Activated naive CD4-positive, alpha-beta T cell treated with anti-CD3 and anti-CD28 coated beads for 36 hours (primary cell): ENCODE data around the gene LIMS1. TPM values are rescaled to one million over a fixed set of nuclear protein-coding genes. Genes with fewer than 3 reads are reported as not detected.

ENCODE experiments used
- CTCF ChIA-PET: fragments of 350-600 bp; sonication (Branson Sonifier 250); formaldehyde crosslinking; loops from one replicate; lab custom pipeline; 2021; ENCODE audit warnings: antibody characterized with exemption; lab: Charles Lee
- DNase-seq: peaks from one replicate; pipeline ENCODE4 v3.0.0-alpha.2; 2020
- H3K27ac Mint-ChIP-seq: one replicate; pipeline ENCODE4 v1.8.0; 2021; ENCODE audit warnings: mild to moderate bottlenecking, mixed read lengths
- H3K27me3 Mint-ChIP-seq: one replicate; pipeline ENCODE4 v1.8.0; 2021; ENCODE audit warnings: low read depth, mixed read lengths
- H3K36me3 Mint-ChIP-seq: one replicate; pipeline ENCODE4 v1.8.0; 2021; ENCODE audit warnings: low read depth, mixed read lengths
- H3K4me1 Mint-ChIP-seq: one replicate; pipeline ENCODE4 v1.8.0; 2021; ENCODE audit warnings: low read depth, mixed read lengths
- H3K4me3 Mint-ChIP-seq: one replicate; pipeline ENCODE4 v1.8.0; 2021; ENCODE audit warnings: mild to moderate bottlenecking, moderate library complexity, mixed read lengths
- H3K9me3 Mint-ChIP-seq: one replicate; pipeline ENCODE4 v1.8.0; 2021; ENCODE audit warnings: mixed read lengths
- intact Hi-C: fragments of 100-400 bp; cut with micrococcal nuclease; formaldehyde crosslinking; loops from one replicate; pipeline ENCODE4 v1.15.1; 2023
- total RNA-seq, 2 experiments: library from RNA; stranded (reverse); gene quantifications; one replicate each; pipeline ENCODE4 v1.2.3, GENCODE V29; 2021

LIMS1 gene
- total RNA-seq, 2 experiments from 2014 or later, result 43.8 to 47.1 TPM

GRCh38 chr2:108575132-108575966 is 41.1 kb downstream of the LIMS1 start:
- H3K36me3 Mint-ChIP-seq, result no peaks in the 10 kb centered on the region
- peaks cover 10% of the 10 kb centered on the region for H3K4me1 Mint-ChIP-seq
- intact Hi-C loops, result no loop called here
- CTCF ChIA-PET, result interaction anchor here (2.4 kb wide), 1 partner anchor 9 kb away, joined by 17 read pairs; no protein-coding TSS in a partner anchor
- DNase-seq, result no peak
- H3K27me3 Mint-ChIP-seq, result no peaks in the 10 kb centered on the region
- no peak overlapping the region for H3K4me3 Mint-ChIP-seq
- no peaks in the 10 kb centered on the region for H3K9me3 Mint-ChIP-seq
- H3K27ac Mint-ChIP-seq, result no peak overlapping the region

- Mint-ChIP-seq H3K36me3 (no peaks in the 10 kb centered on the region), H3K27me3 (no peaks in the 10 kb centered on the region), H3K4me1 (peaks cover 17% of the 10 kb centered on the region), H3K9me3 (no peaks in the 10 kb centered on the region), H3K27ac (no peak overlapping the region), H3K4me3 (no peak overlapping the region)
- intact Hi-C loops, result no loop called here
- CTCF ChIA-PET, result no interaction called here
- no peak for DNase-seq
These were observed 42.8 kb downstream of the LIMS1 start for GRCh38 chr2:108577099-108577498.

- H3K36me3 Mint-ChIP-seq, result no peaks in the 10 kb centered on the region
- H3K4me1 Mint-ChIP-seq, result peaks cover 16% of the 10 kb centered on the region
- H3K9me3 Mint-ChIP-seq, result no peaks in the 10 kb centered on the region
- no peak overlapping the region for H3K4me3 Mint-ChIP-seq
- no peak for DNase-seq
- intact Hi-C loops, result loop anchor here (5.0 to 10.0 kb wide), 2 partner anchors 87 to 405 kb away; no protein-coding TSS in a partner anchor
- CTCF ChIA-PET, result no interaction called here
- no peaks in the 10 kb centered on the region for H3K27me3 Mint-ChIP-seq
- no peak overlapping the region for H3K27ac Mint-ChIP-seq
These were observed 45.4 kb downstream of the LIMS1 start for GRCh38 chr2:108579623-108580022.

DNA sequence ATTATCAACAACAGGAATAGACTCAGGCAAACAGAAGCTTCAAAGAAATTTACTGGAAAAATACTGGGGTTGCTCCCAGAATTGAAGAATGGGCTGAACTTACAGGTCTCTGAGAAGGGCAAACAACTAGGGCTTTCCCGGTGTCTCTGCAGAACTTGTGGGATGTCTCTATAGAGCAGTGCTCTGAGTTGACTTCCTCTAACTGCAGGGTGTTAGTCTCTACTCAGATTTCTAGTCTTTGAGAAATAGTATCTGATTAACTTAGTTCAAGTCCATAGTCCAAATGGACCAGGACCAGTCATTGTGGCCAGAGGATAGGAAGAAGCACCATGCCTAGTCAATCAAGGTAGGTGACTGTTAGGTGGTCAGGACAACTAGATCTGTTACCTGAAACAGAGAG is 45.8 kb downstream of the LIMS1 start:
- DNase-seq, result no peak
- peak overlapping the region; percentile 11 for H3K27ac Mint-ChIP-seq
- intact Hi-C loops, result loop anchor here (5.0 to 10.0 kb wide), 2 partner anchors 88 to 405 kb away; no protein-coding TSS in a partner anchor
- no peak overlapping the region for H3K4me3 Mint-ChIP-seq
- CTCF ChIA-PET, result no interaction called here
- H3K4me1 Mint-ChIP-seq, result peaks cover 12% of the 10 kb centered on the region
- no peaks in the 10 kb centered on the region for H3K36me3 Mint-ChIP-seq
- no peaks in the 10 kb centered on the region for H3K27me3 Mint-ChIP-seq
- no peaks in the 10 kb centered on the region for H3K9me3 Mint-ChIP-seq

GRCh38 chr2:108583903-108584520 is 49.7 kb downstream of the LIMS1 start:
- Mint-ChIP-seq H3K27ac (no peak overlapping the region), H3K27me3 (no peaks in the 10 kb centered on the region), H3K36me3 (no peaks in the 10 kb centered on the region), H3K4me3 (no peak overlapping the region), H3K9me3 (no peaks in the 10 kb centered on the region), H3K4me1 (peaks cover 20% of the 10 kb centered on the region)
- peak; percentile 78 for DNase-seq
- CTCF ChIA-PET, result interaction anchor here (0.6 to 2.4 kb wide), 28 partner anchors 8 to 647 kb away, joined by 3 to 17 read pairs (median 3); no protein-coding TSS in a partner anchor
- intact Hi-C loops, result loop anchor here (1.0 to 10.0 kb wide), 8 partner anchors 50 to 647 kb away; partner anchors contain the start of genes GCC2 and LIMS1

DNA sequence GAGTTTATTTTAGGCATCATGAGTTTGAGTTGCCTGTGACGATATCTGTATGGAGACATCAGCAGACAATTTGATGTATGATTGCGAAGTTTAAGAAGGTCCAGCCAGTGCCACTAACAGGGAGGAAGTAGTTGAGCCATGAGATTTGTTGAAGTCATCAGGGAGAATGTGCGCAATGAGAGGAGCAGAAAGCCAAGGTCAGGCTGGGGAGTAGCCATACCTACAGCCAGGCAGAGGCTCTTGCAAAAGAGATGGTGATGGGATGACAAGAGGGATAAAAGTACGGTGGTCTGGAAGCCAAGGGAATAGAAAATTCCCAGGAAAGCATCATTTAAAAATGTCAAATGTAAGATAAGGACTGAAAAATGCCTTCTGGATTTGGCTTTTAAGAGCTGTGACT is 51.2 kb downstream of the LIMS1 start:
- no peak for DNase-seq
- no peaks in the 10 kb centered on the region for H3K36me3 Mint-ChIP-seq
- intact Hi-C loops, result loop anchor here (2.0 to 10.0 kb wide), 4 partner anchors 137 to 649 kb away; partner anchors contain the start of gene GCC2
- CTCF ChIA-PET, result interaction anchor here (0.7 to 2.4 kb wide), 3 partner anchors 11 to 294 kb away, joined by 3 to 17 read pairs (median 3); no protein-coding TSS in a partner anchor
- no peaks in the 10 kb centered on the region for H3K9me3 Mint-ChIP-seq
- H3K27ac Mint-ChIP-seq, result no peak overlapping the region
- H3K4me3 Mint-ChIP-seq, result no peak overlapping the region
- H3K4me1 Mint-ChIP-seq, result peaks cover 25% of the 10 kb centered on the region
- H3K27me3 Mint-ChIP-seq, result no peaks in the 10 kb centered on the region

DNA sequence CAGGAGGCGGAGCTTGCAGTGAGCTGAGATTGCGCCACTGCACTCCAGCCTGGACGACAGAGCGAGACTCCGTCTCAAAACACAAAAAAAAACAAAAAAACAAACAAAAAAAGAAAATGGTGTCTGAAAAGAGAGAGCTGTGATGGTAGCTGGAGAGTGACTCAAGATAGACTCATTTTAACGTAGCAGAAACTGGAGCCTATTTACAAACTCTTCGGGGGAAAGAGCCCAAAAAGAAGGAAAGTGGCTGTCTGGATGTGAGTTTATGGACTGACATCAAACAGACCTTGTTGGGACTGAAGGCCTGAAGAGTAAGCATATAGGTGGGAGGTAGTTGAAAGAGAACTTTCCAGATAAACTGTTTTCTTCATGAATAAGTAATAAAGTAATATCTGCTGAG is 51.8 kb downstream of the LIMS1 start:
- peaks cover 26% of the 10 kb centered on the region for H3K4me1 Mint-ChIP-seq
- no peaks in the 10 kb centered on the region for H3K36me3 Mint-ChIP-seq
- no peak for DNase-seq
- H3K27me3 Mint-ChIP-seq, result no peaks in the 10 kb centered on the region
- H3K27ac Mint-ChIP-seq, result no peak overlapping the region
- no peaks in the 10 kb centered on the region for H3K9me3 Mint-ChIP-seq
- no peak overlapping the region for H3K4me3 Mint-ChIP-seq
- CTCF ChIA-PET, result interaction anchor here (0.5 to 0.7 kb wide), 2 partner anchors 225 to 295 kb away, joined by 3 read pairs; no protein-coding TSS in a partner anchor
- intact Hi-C loops, result loop anchor here (10.0 kb wide), 1 partner anchor 411 kb away; no protein-coding TSS in a partner anchor

DNA sequence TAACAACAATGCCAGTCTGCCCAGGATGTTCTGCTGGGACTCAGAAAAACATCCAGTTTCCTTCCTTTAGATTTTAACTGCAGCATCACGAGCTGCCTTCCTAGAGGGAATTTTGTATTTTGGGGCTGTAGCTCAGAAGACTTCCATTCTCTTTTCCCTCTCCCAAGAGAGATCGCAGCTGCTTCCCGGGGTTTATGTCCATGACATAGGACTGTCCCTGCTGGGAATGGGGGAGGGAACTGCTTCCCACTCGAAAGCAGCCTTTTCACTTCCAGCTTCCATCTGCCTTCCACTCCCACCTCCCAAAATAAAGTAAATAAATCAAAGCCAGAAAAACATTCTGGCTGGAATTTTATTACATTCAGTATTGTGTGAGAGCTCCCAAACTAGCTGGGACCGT is 52.4 kb downstream of the LIMS1 start:
- Mint-ChIP-seq H3K27me3 (no peaks in the 10 kb centered on the region), H3K4me1 (peaks cover 27% of the 10 kb centered on the region), H3K27ac (no peak overlapping the region), H3K36me3 (no peaks in the 10 kb centered on the region), H3K4me3 (no peak overlapping the region), H3K9me3 (no peaks in the 10 kb centered on the region)
- CTCF ChIA-PET, result interaction anchor here (0.5 to 2.0 kb wide), 3 partner anchors 23 to 226 kb away, joined by 3 to 7 read pairs (median 3); no protein-coding TSS in a partner anchor
- intact Hi-C loops, result loop anchor here (10.0 kb wide), 1 partner anchor 412 kb away; no protein-coding TSS in a partner anchor
- DNase-seq, result no peak

DNA sequence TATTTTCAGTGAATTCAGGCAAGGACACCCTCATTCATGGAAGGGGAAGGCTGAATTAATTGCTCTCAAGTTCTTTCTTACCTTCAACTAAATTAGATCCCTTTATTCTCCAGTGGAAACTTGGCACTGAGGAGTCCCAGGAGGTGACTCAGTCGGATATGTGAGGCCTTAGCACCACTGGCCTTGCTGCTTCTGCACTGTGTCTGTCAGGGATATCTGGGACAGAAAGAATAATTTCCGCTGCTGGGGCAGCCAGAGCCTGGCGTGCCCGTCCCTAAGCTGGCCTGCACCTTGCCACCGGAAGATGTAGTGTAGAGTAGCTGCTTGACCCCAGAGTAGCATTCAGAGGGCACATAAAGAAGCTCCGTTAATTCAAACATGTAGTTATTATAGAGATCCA is 53.4 kb downstream of the LIMS1 start:
- no peak overlapping the region for H3K4me3 Mint-ChIP-seq
- H3K4me1 Mint-ChIP-seq, result peaks cover 29% of the 10 kb centered on the region
- no peaks in the 10 kb centered on the region for H3K9me3 Mint-ChIP-seq
- H3K27me3 Mint-ChIP-seq, result no peaks in the 10 kb centered on the region
- H3K27ac Mint-ChIP-seq, result no peak overlapping the region
- CTCF ChIA-PET, result interaction anchor here (1.2 to 2.0 kb wide), 2 partner anchors 47 to 49 kb away, joined by 3 to 7 read pairs; no protein-coding TSS in a partner anchor
- intact Hi-C loops, result loop anchor here (10.0 kb wide), 1 partner anchor 413 kb away; no protein-coding TSS in a partner anchor
- H3K36me3 Mint-ChIP-seq, result no peaks in the 10 kb centered on the region
- DNase-seq, result no peak

- no peak overlapping the region for H3K4me3 Mint-ChIP-seq
- H3K27ac Mint-ChIP-seq, result peak overlapping the region; percentile 3
- no peaks in the 10 kb centered on the region for H3K27me3 Mint-ChIP-seq
- no peaks in the 10 kb centered on the region for H3K9me3 Mint-ChIP-seq
- no peak for DNase-seq
- CTCF ChIA-PET, result interaction anchor here (0.6 to 2.0 kb wide), 4 partner anchors 19 to 140 kb away, joined by 3 to 7 read pairs (median 4); no protein-coding TSS in a partner anchor
- H3K4me1 Mint-ChIP-seq, result peaks cover 31% of the 10 kb centered on the region
- intact Hi-C loops, result loop anchor here (10.0 kb wide), 1 partner anchor 413 kb away; no protein-coding TSS in a partner anchor
- H3K36me3 Mint-ChIP-seq, result no peaks in the 10 kb centered on the region
These were observed 53.9 kb downstream of the LIMS1 start for GRCh38 chr2:108588070-108588668.

DNA sequence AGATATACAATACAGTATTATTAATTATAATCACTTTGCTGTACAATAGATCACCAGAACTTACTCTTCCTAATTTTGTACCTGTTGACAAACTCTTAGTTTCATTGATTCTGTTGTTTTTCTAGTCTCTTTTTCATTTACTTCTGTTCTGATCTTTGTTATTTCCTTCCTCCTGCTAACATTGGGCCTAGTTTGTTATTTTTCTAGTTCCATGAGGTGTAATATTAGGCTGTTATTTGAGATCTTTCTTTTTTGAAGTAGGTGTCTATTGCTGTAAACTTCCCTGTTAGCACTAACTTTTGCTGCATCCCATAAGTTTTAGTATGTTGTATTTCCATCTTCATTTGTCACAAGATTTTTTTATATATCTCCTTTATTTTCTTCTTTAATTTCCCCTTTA is 55.1 kb downstream of the LIMS1 start:
- Mint-ChIP-seq H3K4me3 (no peak overlapping the region), H3K4me1 (peaks cover 41% of the 10 kb centered on the region), H3K27ac (no peak overlapping the region), H3K9me3 (no peaks in the 10 kb centered on the region), H3K36me3 (no peaks in the 10 kb centered on the region), H3K27me3 (no peaks in the 10 kb centered on the region)
- intact Hi-C loops, result loop anchor here (10.0 kb wide), 1 partner anchor 415 kb away; no protein-coding TSS in a partner anchor
- no peak for DNase-seq
- CTCF ChIA-PET, result no interaction called here
